Inferior parietal cortex (tissue), 1 donor: Measurements from ENCODE around the gene RPL34.
A peak's percentile ranks its signal among the peaks of the same experiment; 100 is the strongest.
"Not testable (repeated sequence)": the region's sequence is repeated elsewhere in the genome, so short reads cannot be mapped to it uniquely, and the experiment has no call there.

Experiments
- DNase-seq: peaks from one replicate; pipeline ENCODE4 v3.0.0-alpha.2; 2016; ENCODE audit errors: extremely low spot score

The RPL34 gene

DNA sequence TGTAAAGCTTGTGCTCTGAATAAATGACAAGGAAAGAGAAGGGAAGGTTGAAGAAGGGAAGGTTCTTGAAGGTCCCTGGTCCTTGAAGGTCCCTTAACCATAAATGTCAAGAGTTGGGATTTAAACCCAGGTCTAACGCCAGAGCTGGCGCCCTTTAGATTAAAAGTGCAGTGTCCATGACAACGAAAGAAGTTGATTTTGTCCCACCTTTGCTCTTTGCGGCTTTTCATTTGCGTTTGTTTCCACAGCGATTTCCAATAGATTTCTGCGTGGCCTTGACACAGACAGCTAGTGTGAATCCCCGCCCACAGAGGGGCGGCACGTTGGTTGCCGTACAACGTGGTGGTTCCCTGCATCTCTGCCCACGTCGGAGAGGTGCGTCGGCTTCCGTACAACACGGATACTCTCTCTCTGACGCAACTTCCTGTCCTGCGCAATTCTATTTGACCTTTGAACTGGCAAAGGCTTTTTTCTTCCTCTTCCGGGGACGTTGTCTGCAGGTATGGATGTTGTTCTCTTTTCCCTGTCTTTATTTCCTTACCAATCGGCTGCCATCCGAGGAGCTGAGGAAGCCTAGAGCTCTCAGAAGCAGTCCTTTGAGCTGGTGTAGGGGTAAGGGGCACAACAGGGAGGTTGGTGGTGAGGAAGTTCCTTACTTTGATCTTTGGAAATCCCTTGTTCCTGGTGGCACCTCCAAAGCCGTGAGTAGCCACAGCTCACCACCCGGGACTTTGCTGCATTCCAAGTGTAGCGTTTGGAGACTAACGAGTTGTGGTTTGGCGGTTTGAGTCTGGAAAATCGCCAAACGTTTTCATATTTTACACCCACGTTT, at the start of gene RPL34:
TSS of gene RPL34 (plus strand) at position 476 of the 832 bp plus-strand sequence. CDS start 1,384 bp downstream, outside the sequence.
- DNase-seq = peak; percentile 100

DNA sequence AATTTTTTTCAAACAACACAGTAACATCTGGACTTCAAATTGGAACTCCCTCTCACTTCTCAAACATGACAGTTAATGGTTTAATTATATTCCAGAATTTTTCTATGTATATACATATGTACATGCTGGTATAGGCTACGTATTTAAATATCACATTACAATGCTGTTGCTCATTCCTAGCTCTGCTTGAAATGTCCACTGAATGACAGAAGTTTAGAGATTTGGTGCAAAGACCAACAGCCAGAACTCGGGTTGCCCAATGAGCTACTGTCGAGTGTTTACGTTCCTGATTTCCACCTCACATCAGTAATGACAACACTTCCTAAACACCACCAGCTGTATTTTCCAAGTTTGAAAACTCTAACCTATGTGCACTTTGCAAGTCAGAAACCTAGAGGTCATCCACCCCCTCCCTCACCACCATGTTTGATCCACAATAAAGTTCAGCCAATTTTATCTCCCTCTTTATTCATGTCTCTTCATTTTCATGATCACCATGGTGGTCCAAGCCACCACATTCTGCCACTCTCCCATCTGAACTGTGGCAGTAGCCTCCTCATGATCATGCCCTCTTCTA, 49.3 kb upstream of the RPL34 start:
- DNase-seq = no peak

DNA sequence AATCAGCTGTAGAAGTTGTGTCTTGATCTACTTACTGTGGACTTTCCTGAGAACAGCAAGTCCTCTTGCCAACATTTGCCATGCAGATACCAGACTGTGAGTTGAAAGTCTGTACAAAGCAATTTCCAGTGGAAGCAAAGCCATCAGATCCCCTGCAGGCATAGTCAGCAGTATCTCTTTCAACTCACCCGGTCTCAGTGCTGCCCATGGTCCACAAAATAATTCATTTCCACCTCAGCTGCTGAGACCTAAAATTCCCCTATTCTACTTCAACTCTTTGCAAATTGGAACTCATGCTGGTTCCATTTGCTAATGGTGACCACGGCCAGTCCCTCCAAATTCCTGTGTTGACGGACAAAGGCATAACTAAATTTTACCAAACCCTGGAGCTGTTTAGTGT, 46.0 kb upstream of the RPL34 start:
- DNase-seq = no peak

DNA sequence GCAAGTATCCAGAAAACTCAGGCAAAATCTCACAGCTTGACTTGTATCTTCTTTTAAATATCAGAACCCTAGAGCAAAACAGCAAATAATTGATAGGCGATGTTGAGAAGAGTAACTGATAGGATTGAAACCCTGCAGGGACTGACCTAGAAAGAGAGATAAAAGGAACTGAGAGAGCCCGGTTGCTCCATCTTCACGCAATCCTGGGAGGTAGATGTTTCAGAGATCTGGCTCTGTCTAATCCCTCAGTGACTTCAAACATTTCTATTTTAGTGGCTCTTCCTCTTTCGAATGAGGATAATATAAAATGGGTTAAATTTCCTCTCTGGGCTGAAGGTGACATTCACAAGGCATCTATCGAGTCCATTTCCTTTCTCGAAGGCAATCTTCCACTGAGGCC, 39.3 kb upstream of the RPL34 start:
- no peak for DNase-seq

DNA sequence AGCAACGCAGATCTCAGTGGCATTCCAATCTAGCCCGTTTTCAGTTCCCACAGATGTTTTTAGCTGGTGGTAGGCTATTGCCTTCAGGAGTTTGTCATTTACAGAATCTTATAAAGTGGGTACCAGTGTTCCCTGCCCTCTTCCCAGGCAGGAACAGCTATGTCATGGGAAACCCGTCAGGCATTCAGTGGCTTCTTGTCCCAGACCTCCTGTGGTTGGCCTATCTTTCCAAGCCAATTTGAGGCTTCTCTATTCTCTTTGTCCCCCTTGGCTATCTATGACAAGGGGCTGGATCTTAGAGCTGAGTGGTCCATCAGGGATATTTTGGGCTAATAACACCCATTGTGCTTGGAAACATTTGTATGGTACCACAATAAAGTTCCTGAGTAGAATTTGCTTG, 33.6 kb upstream of the RPL34 start:
- no peak for DNase-seq

DNA sequence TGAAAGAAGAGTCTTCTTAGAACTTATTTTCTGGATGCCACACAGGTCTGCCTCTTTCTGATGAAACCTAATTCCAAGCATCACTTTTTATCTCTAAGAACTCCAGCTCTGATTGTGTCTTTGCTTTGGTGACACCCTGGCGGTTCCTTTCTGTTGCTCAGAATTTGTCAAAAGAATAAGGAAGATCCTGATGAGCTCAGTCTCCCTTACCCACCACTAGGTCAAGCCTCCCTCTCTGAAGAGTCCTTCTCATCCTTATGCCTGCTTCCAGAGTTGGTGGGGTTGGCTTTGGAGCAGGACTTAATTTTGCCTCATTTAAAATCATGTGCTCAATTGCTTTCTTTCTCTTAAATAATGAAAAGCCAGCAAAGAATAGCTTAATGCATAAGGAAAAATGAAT, 31.5 kb upstream of the RPL34 start:
- DNase-seq = no peak

DNA sequence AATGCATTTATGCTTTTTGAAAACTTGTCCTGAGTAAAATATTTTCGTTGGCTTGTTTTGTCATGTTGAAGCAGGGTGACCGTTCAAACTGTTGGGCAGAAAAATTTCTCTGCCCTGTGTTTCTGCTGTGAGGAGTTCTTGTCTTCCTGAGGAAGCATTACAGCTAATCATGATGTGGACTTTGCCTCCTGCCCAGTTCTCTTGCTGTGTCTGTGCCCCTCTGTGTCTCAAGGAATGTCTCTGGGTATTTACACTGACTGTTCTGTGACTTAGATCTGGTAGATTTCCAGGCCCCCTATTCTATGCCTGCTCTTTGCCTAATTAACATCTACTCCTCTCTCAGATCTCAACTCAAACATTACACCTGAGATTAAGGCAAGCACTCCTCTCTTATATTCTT, 30.4 kb upstream of the RPL34 start:
- no peak for DNase-seq

DNA sequence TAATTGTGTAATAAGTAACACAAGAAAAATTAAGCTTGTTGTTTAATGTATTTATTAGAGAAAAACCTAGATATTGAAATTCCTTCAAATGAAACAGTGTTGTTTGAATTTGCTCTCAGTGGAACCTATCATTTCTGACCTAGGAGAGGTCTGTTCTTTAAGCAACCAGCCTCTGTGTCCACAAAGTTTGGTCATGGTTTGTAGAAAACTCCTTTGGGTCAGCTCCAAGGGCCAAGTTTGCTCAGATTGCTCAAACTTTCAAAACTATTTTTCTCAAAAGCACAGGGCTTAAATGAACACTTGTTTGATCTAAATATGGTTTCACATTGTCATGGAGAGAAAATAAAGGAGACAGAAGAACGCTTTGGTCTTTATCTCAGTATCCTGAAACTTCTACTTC, 29.6 kb upstream of the RPL34 start:
- no peak for DNase-seq

DNA sequence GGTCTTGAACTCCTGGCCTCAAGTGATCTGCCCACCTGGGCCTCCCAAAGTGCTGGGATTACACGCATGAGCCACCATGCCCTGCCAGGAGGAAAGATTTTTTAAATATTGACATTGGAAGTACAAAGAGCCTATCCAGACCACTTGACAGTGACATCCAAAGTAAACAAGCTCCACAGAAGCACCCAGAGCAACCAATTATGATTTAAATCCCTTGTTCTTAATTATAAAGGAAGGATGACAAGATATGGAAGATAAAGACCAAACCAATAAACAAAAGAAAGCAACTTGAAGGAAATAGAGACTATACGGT, 27.7 kb upstream of the RPL34 start:
- no peak for DNase-seq

DNA sequence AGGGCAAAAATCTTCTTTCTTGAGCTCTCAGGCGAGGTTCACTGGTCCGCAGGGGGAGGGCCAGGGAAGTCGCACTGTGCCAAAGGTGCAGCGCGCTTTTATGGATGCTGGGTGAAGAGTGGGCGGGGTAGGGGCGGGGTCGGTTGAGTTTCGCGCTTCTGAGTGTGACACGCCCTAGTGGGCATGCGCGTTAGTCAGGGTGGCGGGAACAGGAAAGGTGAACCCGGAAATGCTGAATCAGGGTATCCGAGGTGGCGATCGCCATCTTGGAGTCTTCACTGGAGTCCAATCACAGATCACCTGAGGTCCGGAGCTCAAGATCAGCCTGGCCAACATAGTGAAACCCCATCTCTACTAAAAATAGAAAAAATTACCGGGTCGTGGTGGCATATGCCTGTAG, 26.1 kb upstream of the RPL34 start:
- DNase-seq = not testable (repeated sequence)

DNA sequence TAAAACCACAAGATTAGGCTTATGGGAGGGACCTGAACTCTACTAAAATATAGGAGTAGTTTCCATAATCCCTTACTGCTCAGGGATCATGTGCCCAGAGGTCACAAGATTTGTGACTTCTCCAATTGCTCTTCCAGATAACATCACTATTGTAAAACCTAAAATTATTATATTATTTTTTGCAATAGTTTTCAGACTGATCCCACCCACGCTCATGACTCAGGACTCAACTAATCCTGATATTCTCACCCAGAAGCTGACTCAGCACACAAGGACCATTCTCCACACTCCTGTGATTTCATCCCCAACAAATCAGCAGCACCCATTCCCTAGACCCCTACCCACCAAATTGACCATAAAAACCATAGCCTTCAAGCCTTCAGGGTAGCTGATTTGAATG, 24.0 kb upstream of the RPL34 start:
- no peak for DNase-seq

DNA sequence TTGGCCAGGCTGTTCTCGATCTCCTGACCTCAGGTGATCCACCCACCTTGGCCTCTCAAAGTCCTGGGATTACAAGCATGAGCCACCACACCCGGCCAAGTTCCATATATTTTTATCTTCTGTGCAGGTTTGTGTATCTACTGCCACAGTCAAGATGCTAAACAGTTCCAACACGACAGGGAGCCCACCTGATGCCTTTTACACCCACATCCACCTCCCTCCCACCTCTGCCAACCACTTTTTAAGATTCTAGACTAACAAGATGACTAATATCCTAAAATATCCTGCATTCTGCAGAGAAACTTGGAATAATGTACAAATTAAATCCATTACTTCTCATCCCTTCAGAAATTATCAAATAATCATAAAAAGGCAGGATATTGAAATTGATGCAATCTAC, 19.3 kb upstream of the RPL34 start:
- no peak for DNase-seq

DNA sequence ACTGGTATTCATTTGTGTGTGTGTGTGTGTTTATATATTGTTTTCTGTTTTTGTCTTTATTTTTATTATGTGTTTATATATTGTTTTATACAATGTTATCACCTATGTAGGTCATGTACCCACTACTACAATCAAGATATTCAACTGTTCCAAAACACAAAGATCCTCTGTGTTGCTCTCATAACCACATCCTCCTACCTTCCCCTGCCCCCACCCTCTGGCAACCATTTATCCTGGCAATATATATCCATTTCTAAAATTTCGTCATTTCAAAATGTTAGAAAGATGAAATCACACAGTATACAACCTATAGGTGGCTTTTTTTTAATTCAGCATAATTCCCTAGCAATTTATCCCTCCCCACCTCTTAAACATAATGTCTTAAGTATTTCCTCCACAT, 18.8 kb upstream of the RPL34 start:
- no peak for DNase-seq

DNA sequence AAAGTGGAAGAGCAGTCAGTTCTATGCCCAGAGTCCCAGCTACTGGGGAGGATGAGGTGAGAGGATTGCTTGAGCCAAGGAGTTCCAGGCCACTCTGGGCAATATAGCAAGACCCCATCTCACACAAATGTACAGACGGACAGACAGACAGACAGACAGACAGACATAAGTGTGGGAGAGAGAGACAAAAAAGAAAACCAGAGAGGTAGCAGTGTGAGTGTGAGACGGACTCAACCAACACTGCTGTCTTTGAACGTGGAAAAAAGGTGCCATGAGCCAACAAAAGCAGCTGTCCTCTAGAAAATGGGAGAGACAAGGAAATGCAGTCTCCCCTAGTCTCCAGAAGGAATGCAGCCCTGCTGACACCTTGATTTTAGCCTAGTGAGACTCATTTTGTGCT, 18.2 kb upstream of the RPL34 start:
- DNase-seq = no peak

DNA sequence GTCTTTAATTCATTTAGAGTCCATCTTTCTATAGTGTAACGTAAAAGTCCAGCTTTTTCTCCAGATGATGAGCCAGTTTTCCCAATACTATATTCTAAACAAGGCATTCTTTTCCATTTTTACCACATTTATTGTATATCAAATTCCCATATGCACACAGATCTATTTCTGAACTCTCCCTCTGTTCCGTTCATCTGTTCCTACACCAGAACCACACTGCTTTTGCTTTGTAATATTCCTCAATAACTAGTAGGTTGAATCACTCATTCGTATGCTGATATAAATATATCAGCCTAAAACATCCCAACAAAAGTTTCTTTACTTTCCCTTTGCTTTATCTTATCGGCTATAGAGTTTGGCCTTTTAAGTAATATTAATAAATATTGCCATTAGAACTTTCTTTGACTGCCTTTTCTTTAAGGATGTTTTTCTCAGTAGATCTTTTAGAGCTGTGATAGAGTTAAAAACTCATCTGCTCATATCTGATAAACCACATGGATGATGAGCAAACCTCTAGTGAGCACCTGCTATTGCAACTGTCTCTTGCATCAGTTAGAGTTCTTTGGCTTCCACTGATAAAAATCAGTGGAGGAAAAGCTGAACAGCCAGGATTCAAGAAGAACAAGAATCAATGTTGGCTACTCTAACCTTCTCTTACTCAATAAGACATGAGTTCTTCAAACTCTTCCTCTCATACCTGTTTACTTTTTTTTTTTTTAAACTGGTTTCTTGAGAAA, 13.1 kb upstream of the RPL34 start:
- no peak for DNase-seq

DNA sequence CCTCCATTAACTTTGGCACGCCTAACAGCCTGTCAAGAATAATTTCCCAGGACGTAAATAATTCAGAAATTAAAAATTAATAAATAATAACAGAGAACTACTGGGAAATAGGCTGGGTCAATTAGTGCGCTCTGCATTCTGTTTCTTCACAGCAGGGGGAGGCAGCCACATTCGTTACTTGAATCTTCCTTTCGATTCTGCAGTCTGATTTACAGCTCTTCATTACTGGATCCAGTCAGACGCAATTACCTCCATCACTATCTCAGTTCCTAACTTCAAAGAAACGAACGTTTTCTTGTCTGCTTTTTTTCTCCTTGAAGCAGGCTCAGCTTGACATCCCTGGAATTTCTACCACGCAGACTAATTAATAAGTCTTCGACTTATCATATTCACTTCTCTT, 9.0 kb upstream of the RPL34 start:
- peak; percentile 22 for DNase-seq

DNA sequence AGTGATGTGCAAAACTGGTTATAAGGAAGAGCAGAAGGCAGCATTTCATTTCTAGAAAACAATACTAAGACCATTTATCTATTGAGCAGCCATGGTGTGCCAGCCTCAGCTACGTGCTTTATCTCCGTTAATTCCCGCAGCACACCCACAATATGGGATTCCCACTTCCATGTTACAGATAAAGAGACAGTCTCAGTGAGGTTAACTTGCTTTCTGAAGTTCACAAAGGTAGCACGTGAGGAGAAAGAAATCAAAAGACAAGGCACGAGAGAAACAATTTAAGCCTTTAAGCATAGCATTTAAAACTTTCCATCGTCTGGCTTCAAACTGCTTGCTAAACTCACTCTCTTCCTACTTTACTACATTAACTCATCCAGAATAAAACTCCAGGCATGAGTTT, 8.0 kb upstream of the RPL34 start:
- no peak for DNase-seq

DNA sequence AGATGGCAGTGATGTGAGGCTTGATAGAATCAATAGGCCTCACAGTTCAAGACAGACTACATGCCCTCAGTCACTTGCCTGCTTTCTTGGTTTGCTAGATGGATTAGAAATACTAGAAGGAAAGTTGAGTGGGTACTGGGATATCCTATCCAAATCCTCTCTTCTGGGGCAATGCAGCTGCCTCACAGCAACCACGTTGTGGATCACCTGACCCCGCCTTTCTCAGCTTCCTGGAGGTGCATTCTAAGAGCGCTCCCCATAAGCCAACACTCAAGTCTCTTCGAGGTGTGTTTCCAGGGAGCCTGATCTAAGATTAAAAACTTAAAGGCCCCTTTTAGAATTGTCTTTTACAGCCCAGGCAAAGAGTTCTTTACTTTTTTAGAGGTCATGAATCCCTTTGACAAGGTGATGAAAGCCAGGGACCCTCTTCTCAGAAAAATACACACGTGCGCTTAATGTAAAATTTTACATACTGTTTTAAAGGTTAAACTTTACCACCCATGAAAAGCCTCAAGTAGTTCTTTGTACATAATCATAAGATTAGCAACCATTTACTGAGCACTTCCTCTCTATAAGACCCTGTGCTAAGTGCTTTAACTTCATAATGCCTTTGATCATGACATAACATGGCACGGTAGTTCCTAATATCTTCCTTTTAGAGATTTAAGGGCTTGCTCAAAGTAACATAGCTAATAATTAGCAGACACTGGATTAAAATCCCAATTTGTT, 840 bp upstream of the RPL34 start:
- no peak for DNase-seq

DNA sequence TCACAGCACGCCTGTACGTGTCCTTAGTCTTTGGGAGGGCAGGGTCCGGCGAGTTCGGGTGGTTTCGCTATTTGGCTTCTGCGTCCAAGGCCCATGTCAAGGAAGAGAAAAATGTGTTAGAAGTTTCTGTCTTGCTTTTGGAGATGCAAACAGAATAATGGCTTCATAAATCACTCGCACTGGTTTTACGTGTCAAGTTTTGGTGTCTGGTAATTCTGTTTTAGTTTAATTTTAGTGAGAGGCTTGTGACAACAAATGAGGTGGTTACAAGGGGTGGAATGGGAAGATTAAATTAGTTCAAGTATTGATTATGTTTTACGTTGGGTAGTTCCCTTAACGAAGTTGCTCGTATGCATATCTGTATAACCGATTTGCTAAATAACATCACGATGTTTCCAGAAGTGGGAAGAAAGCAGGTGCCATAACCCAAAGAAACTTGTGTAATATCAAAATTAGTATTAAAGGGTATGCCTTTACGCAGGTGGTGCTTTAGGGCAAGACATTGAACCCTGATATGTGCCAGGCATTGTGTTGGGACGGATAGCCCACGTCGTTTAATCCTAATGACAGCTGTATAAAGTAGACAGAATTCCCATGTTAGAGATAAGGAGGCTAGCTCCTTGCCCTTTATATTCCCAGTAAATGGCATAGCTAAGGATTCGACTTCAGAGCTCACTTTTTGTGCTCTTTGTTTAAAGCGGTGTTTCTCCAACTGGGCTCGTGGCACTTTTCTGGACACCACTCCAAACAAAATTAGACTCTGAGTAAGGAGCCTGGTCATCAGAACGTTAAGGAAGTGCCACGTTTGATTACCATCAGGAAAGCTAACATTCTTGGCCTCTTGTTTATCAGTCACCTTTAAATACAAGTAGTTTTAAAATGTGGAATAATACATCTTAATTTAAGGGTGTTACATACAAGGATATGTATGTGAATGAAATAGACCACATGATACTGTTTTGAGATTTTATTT, 843 bp downstream of the RPL34 start:
- no peak for DNase-seq

DNA sequence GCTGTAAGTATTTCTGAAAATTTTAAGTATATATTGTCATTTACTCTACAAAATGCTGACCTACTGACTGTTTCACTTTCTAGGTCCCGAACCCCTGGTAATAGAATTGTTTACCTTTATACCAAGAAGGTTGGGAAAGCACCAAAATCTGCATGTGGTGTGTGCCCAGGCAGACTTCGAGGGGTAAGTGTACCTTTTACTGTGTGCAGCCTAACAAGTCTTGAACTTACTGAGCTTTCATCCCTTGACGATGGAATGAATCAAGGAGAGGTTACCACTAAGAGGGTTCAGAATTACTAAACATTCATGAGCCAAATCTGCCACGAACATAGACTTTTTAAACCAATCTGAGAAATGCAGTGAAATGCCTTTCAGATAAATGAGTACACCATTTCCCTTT, 1.6 kb downstream of the RPL34 start:
- no peak for DNase-seq

DNA sequence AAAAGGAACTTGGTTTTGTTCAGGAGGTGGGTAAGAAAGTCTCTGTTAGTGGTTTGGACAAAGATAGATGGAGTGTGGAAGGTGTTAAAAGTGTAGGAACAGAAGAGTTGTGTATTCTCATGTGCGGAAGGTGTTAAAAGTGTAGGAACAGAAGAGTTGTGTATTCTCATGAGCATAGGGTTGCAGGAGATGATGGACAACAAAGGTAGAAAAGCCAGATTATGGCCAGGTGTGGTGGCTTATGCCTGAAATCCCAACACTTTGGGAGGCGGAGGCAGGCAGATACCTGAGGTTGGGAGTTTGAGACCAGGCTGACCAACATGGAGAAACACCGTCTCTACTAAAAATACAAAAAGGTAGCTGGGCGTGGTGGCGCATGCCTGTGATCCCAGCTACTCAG, 2.5 kb downstream of the RPL34 start:
- no peak for DNase-seq
